Epithelial cell of proximal tubule (primary cell): ENCODE data around the gene AQP2. TPM values are rescaled to one million over a fixed set of nuclear protein-coding genes. Genes with fewer than 3 reads are reported as not detected.

Source experiments
- DNase-seq: peaks from one replicate; pipeline ENCODE4 v3.0.0-alpha.2; 2011; ENCODE audit warnings: low read depth
- H3K4me3 ChIP-seq: 2 replicates; pipeline ENCODE4 v1.5.1; 2011; ENCODE audit warnings: low read depth, mild to moderate bottlenecking, low read length
- total RNA-seq: library from RNA; depleted of rRNA; stranded (reverse); fragments of >200 nt; gene quantifications from 2 replicates; pipeline ENCODE4 v1.2.3, GENCODE V29; 2015
- TF ChIP-seq, protein P1 (sequence below): conservative IDR thresholded peaks from 2 replicates; pipeline ENCODE4 v1.5.1; 2012; ENCODE audit warnings: low read depth, mild to moderate bottlenecking, low read length

The AQP2 gene
- total RNA-seq, 1 donor from 2014 or later, result not detected

DNA sequence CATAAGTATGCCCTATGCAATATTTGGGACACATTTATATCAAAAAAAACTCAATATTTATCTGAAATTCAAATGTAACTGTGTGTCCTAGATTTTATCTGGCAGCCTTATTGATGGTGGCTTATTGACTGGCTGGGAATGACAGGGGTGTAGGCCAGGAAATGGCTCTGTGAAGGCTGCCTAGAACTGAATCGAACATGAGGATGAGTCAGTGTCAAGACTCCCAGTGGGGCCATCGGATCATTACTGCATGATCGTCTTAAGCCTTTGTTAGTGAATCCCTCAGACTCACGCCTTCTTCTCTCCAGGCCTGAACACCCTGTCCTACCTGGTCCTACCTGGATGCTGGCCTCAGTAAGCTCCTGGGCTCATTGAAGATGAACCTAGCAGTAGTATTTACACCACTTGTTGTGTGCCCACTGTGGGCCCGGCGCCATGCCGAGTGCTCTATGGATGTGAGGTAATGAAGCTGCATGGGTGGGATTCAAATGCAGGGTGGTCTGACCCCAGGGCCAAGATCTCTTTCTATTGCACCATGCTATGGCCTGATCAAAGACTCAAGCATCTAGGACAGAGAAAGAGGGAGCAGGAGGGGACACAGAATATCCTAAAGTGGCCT, 25.8 kb upstream of the AQP2 start:
- DNase-seq, result no peak
- TF ChIP-seq, protein P1, sequence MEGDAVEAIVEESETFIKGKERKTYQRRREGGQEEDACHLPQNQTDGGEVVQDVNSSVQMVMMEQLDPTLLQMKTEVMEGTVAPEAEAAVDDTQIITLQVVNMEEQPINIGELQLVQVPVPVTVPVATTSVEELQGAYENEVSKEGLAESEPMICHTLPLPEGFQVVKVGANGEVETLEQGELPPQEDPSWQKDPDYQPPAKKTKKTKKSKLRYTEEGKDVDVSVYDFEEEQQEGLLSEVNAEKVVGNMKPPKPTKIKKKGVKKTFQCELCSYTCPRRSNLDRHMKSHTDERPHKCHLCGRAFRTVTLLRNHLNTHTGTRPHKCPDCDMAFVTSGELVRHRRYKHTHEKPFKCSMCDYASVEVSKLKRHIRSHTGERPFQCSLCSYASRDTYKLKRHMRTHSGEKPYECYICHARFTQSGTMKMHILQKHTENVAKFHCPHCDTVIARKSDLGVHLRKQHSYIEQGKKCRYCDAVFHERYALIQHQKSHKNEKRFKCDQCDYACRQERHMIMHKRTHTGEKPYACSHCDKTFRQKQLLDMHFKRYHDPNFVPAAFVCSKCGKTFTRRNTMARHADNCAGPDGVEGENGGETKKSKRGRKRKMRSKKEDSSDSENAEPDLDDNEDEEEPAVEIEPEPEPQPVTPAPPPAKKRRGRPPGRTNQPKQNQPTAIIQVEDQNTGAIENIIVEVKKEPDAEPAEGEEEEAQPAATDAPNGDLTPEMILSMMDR, result no peak
- H3K4me3 ChIP-seq, result no peak overlapping the region

DNA sequence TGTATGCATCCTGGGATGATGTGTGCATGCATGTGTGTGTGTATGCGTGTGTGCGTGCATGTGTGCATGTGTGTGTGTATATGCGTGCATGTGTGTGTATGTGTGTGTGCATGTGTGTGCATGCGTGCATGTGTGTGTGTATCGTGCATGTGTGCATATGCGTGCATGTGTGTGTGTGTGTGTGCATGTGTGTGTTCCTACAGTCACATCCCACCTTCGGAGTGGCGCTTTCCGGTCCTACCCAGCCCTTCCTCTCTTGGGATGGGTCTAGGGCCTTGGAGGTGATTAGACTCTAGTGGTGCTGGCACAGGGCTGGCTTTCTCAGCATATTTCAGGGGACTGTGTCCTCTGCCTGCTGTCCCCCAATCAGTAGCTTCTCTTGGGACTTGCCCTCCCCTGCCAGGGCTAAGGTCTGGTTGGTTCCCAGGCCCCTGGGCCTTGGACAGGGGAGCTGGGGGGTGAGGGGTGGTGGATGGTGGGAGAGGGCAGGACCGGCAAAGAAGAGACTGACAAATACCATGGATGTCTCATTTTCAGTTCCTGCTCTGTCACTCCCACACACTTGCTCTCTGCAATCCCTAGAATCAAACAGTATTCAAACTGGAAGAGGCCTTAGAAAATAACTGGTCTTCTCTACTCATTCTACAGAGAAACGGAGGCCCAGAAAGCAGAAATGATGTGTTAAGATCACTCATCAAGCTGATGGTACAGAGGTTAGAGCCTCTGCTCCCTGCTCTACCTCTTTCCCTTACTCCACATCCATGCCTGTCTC, 24.9 kb upstream of the AQP2 start:
- no peak for DNase-seq
- TF ChIP-seq, protein P1, result no peak
- no peak overlapping the region for H3K4me3 ChIP-seq

DNA sequence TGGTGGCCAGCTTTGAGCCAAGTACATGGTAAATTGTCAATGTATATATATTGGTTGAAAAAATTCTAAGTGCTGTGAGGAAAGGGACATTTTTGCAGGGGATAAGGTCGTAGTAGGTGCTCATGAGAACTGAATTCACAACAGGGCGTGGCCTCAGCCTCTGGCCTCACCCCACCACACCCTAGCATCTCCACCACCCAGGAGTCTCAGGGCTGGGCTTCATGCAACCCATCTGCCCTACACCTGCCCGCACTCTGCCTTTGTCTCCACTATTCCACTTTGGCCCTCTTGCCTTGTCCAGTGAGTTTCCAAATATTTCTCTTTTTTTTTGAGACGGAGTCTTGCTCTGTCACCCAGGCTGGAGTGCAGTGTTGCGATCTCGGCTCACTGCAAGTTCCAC, 22.1 kb upstream of the AQP2 start:
- TF ChIP-seq, protein P1, result no peak
- DNase-seq, result no peak
- no peak overlapping the region for H3K4me3 ChIP-seq

DNA sequence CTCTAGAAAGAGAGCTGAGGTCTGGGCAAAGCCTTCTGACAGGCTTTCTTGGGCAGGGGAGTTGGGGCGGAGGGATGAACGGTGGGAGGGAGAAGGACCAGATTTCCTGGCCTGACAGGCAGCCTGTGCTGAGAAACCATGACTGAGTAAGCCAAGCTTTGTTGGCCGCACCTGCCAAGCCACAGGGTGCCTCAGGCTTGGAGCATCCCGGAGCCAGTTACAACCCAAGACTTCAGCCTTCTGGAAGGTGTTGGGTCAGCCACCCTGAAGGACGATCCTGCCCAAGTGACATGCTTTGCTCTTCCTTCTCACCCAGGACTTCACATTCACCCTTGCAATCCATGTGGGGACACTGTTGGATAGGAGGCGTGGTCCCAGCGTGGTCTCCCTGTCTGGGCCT, 21.0 kb upstream of the AQP2 start:
- no peak overlapping the region for H3K4me3 ChIP-seq
- no peak for DNase-seq
- TF ChIP-seq, protein P1, result no peak

DNA sequence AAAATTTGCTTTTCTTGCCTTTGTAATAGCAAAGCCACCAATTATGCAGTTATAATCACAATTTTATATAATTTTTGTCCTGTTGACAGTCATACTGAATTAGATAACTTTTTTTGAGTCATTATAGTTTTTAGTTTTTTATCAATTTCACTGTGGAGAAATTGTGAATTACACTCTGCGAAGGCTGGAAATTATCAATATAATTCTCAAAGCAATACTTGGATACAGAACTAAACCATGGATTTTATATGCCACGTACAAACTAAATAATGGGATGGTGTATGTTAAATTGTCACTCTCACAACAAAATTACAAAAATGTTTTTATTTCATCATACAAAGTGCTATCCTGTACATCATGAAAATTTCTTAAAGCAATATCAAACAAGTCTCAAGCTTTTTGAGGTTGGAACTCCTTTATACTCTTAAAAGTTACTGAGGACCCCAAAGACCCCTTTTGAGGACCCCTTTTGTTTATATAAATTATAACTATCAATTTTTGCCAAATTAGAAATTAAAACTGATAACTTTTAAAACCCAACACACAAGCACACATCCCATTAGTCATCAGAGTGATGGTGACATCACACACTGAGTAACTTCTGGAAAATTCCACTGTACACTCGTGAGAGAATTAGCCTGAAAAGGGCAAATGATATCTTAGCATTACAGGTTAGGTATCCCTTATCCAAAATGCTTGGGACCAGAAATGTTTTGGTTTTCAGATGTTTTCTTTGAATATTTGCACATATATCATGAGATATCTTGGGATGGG, 19.8 kb upstream of the AQP2 start:
- no peak overlapping the region for H3K4me3 ChIP-seq
- TF ChIP-seq, protein P1, result no peak
- DNase-seq, result peak; percentile 31

DNA sequence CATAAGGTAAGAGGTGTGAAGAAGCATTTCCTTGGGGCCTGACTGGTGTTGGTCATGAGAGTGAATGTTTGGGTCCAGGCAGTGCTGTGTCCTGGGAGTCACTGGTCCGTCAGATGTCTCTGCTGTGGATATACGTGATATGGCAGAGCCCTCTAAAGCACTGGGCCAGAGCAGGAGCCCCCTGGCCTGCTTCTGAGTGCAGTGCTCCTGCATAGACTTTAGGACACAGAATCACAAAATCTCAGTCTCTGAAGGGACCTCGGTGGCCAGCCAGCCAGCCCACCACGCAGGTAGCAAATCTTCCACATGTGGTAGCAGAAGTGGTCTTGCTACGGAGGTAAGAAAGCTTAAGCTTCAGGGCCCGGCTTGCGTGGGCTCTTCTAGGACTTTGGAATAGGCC, 18.5 kb upstream of the AQP2 start:
- DNase-seq, result no peak
- H3K4me3 ChIP-seq, result no peak overlapping the region
- TF ChIP-seq, protein P1, result no peak
